Hematopoietic multipotent progenitor cell (in vitro differentiated cells): ENCODE results near the gene NOXA1. TPM values are rescaled to one million over a fixed set of nuclear protein-coding genes. Genes with fewer than 3 reads are reported as not detected.
A peak's percentile ranks its signal among the peaks of the same experiment; 100 is the strongest.
"Not testable (repeated sequence)": the region's sequence is repeated elsewhere in the genome, so short reads cannot be mapped to it uniquely, and the experiment has no call there.

Experiments
- DNase-seq, 3 donors: peaks; one replicate each; pipeline ENCODE4 v3.0.0-alpha.2; 2011 to 2015; ENCODE audit warnings: low read depth in 2 of 3, low spot score in 2 of 3
- total RNA-seq: library from RNA; depleted of rRNA; stranded (reverse); fragments of >200 nt; gene quantifications from one replicate; pipeline ENCODE4 v1.2.3, GENCODE V29; 2012

Gene NOXA1
- 4.6 TPM for total RNA-seq

GRCh38 chr9:137422604-137423513, at the start of gene NOXA1, which contains the start of gene EXD3:
Gene NOXA1, plus strand, starts transcription at chr9:137423393. Its CDS starts 137 bp downstream, at chr9:137423530.
Gene EXD3, minus strand, starts transcription at chr9:137423162. Its CDS starts 27,805 bp downstream, at chr9:137395357.
- DNase-seq = peak; percentile 93 to 96 (median 93)

DNA sequence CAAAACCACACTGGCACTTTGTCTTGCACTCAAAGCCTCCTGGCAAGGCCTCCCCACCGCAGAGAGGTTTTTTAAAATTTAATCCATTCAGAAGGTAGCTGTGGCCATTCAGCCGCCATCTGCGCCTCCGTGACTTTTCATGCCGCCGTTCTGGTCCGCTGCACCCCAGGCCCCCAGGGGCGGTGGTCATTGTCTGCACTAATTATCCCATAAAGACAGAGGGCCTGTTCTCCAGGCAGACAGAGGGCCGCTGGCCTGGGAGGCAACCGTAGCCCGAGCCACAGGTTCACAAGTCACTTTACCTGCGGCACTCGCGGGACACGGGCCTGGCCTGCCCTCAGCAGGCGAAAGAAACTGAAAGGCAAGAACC, 49.6 kb upstream of the NOXA1 start:
- no peak for DNase-seq

DNA sequence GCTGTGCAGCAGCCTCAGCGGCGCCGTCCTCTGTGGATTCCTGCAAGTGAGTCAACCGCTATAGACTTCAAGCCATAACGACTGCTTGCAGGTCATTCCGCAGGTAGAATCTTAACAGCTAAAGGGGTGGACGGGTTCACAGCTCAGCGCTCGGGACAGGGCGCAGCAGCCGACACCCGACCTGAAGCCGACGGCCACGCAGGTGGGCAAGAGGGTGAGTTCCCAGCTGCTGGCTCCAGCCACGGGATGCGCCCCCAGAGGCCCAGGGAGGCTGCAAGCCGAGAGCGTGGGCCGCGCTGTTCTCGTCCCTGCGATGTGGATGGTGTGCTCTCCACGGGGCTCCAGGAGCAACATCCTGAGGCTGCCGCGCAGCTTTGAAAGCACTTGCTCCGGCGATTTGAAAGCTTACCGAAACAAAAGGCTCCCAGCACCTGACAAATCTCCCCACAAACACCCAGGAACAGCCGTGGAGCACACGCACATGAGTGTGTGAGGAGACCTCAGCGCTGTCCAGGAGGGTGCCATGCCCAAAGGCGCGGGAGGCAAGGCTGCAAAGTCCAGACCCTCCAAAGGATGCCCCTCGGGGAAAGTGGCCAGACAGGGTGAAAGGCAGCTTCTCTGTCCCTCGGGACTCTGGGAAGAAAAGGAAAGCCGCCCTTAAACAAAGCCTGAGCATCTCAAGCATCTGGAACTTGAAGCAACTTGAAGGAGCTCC, 48.9 kb upstream of the NOXA1 start:
- DNase-seq = no peak

DNA sequence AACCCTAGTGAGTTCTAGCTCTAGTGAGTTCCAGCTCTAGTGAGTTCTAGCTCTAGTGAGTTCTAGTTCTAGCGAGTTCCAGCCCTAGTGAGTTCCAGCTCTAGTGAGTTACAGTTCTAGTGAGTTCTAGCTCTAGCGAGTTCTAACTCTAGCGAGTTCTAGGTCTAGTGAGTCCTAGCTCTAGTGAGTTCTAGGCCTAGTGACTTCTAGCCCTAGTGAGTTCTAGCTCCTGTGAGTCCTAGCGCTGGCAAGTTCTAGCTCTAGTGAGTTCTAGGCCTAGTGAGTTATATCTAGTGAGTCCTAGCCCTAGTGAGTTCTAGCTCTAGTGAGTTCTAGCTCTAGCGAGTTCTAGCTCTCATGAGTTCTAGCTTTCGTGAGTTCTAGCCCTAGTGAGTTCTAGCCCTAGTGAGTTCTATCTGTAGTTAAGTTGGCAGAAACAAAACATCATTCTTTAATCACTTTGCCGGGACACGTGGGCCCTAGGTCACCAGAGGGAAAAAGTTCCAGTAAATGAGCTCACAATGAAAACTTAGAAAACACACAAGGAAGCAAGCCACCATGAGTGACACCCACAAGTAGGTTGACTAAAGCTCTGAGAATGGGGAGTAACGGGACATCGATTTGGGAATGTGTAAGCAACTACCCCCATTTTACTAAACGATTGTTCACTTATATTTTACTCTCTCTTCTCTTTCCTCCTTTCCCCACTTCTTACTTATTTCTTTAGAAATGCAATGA, 47.7 kb upstream of the NOXA1 start:
- no peak for DNase-seq

- DNase-seq = no peak
Observed at GRCh38 chr9:137376386-137376785, 46.8 kb upstream of the NOXA1 start.

DNA sequence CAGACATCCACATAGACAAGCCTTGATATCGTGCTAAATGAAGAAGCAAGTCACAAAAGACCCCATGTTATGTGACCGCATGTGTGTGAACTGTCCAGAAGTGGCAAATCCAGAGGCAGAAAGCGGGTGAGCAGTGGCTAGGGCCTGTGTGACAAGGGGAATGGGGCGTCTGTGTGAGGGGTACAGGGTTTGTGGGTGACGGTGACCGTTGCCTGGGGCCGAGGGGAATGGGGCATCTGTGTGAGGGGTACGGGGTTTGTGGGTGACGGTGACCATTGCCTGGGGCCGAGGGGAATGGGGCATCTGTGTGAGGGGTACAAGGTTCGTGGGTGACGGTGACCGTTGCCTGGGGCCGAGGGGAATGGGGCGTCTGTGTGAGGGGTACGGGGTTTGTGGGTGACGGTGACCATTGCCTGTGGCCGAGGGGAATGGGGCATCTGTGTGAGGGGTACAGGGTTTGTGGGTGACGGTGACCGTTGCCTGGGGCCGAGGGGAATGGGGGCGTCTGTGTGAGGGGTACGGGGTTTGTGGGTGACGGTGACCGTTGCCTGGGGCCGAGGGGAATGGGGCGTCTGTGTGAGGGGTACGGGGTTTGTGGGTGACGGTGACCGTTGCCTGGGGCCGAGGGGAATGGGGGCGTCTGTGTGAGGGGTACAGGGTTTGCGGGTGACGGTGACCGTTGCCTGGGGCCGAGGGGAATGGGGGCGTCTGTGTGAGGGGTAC, 44.3 kb upstream of the NOXA1 start:
- DNase-seq = not testable (repeated sequence)

- DNase-seq = no peak
Observed at GRCh38 chr9:137379761-137380161, 43.4 kb upstream of the NOXA1 start.

- no peak for DNase-seq
Observed at GRCh38 chr9:137380171-137380570, 43.0 kb upstream of the NOXA1 start.

GRCh38 chr9:137380606-137381005, 42.6 kb upstream of the NOXA1 start:
- DNase-seq = no peak

GRCh38 chr9:137381501-137382443, 41.4 kb upstream of the NOXA1 start:
- DNase-seq = no peak

GRCh38 chr9:137382444-137383080, 40.6 kb upstream of the NOXA1 start:
- DNase-seq = no peak

DNA sequence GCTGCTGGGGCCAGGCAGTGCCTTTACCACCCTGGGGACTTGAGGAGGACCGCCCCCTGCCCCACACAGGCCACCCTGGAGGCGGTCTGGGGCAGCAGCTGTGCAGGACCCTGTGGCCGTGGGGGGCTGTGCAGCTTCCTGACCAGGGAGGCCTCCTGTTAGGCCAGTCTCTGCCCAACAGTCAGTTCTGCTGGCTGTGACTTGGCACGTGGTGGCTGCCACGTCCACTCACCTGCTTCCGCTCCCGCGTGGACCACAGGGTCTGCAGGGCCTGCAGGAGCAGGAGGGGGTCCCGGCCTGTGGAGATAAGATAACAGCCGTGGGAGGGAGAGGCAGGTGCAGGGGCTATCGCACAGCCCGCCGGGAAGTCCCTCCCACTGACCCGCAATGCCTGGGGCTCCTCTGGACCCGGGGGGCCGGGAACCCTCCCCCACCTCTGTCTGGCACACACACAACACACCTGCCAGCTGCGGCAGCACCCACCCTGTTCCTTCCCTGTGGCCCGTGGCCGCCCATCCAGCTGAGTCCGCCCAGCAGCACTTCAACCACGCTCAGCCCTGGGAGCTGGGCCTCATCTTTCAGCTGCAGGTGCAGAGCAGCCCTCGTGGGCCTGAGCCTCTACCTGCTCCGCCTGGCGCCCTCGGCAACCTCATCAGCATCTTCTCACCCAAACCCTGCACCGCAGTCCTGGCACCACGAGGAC, 40.0 kb upstream of the NOXA1 start:
- peak in 1 of 3 donors; percentile 26 for DNase-seq

DNA sequence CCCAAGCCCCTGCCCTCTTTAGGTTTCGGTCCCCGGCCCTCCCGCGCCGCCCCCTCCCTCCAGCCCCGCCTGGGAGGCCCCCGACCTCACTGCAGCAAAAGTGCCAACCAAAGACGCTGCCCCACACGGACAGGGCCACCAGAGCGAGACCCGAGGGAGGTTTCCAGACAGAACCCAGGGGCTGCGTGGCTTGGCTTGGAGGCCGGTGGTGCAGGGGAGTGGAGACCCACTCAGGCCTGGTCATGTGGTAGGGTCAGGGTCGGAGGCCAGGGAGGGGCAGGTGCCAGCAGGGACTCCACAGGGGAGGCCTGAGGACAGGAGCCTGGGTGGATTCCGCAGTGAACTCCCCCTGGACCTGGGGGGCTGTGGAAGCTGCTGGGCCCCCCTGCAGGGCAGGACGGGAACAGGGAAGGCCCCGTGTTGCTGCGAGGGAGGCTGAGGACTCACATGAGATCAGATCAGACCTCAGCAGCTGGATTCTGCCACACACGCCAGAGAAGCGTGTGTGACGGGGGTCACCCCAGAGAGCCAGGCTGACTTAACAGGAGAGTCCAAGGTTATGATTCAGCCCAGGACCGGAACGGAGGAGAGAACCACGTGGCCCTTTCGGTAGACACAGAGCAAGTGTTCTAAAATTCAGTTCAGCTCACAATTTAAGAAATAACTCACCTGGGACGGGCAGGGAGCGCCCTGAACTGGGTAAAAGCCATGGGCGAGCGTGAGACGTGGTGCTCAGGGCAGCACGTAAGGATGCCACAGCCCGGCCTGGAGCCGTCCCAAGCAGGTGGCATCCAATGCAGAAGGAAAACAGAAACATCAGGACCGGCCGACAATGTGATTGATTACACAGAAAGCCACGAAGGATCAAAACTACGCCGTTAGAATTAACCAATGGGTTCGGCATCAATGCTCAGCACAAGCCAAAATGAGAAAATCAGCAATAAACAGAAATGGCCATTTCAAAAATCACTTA, 39.1 kb upstream of the NOXA1 start:
- DNase-seq = no peak

GRCh38 chr9:137385061-137385655, 38.0 kb upstream of the NOXA1 start:
- DNase-seq = no peak

DNA sequence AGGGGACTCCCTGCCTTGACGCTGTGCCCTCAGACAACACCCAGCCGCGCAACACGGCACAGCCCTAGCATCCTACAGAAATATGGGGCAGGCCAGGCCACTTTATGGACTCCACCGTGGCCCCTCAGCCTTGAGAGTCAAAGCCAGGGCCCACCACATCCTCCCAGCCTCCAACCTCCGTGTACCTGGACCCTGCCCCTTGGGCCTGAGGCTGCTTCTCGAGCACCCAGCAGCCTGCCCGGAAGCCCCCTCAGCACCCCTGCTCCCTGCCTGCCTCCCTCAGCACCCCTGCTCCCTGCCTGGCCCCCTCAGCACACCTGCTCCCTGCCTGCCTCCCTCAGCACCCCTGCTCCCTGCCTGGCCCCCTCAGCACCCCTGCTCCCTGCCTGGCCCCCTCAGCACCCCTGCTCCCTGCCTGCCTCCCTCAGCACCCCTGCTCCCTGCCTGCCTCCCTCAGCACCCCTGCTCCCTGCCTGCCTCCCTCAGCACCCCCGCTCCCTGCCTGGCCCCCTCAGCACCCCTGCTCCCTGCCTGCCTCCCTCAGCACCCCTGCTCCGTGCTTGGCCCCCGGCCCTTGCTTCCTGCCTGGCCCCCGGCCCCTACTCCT, 36.6 kb upstream of the NOXA1 start:
- not testable (repeated sequence) for DNase-seq
